Stimulated activated memory B cell treated with anti-CD40 and anti-IgM and Interleukin-4, amounts not matched to agents 10 μg/mL and 1 μg/mL and 100 μg/mL, for 72 hours (primary cell): Measurements from ENCODE around the gene GPR63.

Experiments
- ATAC-seq: fragments of 150-1000 bp; cut with Tn5 transposase; 2 replicates; pipeline ENCODE4 v1.10.0; 2021
- H3K27ac Mint-ChIP-seq: one replicate; pipeline ENCODE4 v1.8.0; 2022; ENCODE audit warnings: mild to moderate bottlenecking, mixed read lengths
- H3K27me3 Mint-ChIP-seq: one replicate; pipeline ENCODE4 v1.8.0; 2022; ENCODE audit warnings: mixed read lengths
- H3K36me3 Mint-ChIP-seq: one replicate; pipeline ENCODE4 v1.8.0; 2022; ENCODE audit warnings: mixed read lengths
- H3K4me1 Mint-ChIP-seq: one replicate; pipeline ENCODE4 v1.8.0; 2022; ENCODE audit warnings: mixed read lengths
- H3K4me3 Mint-ChIP-seq: one replicate; pipeline ENCODE4 v1.8.0; 2022; ENCODE audit warnings: mild to moderate bottlenecking, moderate library complexity, mixed read lengths
- H3K9me3 Mint-ChIP-seq: one replicate; pipeline ENCODE4 v1.8.0; 2022; ENCODE audit warnings: mixed read lengths

GPR63 gene

DNA sequence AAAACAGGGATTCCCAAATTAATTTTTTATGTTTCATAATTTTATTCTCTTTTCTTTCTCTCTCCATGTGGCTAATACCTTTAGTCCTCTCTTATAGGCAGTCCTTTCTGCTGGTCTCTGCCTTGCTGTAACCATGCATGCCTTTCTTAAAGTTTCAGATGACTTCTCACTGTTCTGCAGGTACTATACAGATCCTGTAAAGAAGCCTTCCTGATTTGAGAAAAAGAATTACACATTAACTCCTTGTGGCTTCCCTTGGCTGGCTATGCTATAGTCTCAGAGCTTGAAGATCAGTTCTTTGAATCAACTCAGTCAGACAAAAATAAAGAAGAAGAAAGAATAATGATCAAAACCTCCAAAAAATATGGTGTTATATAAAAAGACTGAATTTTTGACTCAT is 7.3 kb upstream of the GPR63 start:
- H3K27me3 Mint-ChIP-seq = peaks cover 14% of the 10 kb centered on the region
- no peak overlapping the region for H3K27ac Mint-ChIP-seq
- no peaks in the 10 kb centered on the region for H3K36me3 Mint-ChIP-seq
- no peaks in the 10 kb centered on the region for H3K4me1 Mint-ChIP-seq
- H3K9me3 Mint-ChIP-seq = peaks cover 6% of the 10 kb centered on the region
- H3K4me3 Mint-ChIP-seq = no peak overlapping the region
- no peak for ATAC-seq

DNA sequence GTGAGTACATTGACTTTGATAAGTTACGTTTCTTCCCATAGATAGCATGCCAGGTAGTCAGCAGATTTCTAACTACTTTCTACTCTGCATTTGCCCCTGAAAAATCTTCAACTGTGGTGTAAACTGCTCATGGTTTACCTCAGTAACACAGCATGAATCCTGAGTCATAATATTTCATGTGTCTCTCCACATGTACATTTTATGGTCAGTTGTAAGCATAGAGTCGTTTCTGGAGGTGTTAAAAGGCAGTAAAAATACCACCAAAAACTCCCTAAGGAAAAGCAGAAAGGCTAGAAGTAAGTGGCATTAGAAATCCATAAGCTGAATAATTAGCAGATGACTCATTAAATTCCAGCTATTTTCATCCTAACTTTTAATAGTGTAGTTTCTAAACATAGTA is 4.1 kb upstream of the GPR63 start:
- H3K4me3 Mint-ChIP-seq = no peak overlapping the region
- H3K4me1 Mint-ChIP-seq = peaks cover 19% of the 10 kb centered on the region
- H3K27me3 Mint-ChIP-seq = peaks cover 14% of the 10 kb centered on the region
- no peaks in the 10 kb centered on the region for H3K36me3 Mint-ChIP-seq
- H3K27ac Mint-ChIP-seq = no peak overlapping the region
- peaks cover 6% of the 10 kb centered on the region for H3K9me3 Mint-ChIP-seq
- ATAC-seq = no peak

DNA sequence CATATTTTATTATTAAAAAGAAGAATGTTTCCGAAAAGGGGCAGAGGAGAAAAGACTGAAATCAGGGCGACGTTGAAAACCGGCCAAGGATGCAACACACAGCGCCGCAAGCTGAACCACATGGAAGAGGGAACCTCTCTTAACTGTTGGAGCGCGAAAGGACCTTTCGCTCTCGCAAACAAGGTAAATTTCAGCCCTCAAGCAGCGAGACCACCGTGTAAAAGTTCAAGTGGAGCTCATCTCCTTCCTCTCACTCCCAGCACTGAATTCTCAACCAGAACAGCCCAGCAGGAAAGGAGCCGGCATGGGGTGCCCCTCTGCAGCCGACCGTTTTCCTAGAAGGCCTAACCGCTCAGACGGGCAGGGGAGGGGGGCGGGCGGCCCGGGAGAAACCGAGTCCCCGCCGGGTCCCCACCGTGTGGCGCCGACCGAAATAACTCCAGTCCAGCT is 621 bp downstream of the GPR63 start:
- Mint-ChIP-seq H3K27ac (peak overlapping the region; percentile 38), H3K4me1 (peaks cover 23% of the 10 kb centered on the region), H3K4me3 (peak overlapping the region; percentile 82), H3K27me3 (peaks cover 20% of the 10 kb centered on the region), H3K9me3 (no peaks in the 10 kb centered on the region), H3K36me3 (no peaks in the 10 kb centered on the region)
- peak; percentile 6 for ATAC-seq

DNA sequence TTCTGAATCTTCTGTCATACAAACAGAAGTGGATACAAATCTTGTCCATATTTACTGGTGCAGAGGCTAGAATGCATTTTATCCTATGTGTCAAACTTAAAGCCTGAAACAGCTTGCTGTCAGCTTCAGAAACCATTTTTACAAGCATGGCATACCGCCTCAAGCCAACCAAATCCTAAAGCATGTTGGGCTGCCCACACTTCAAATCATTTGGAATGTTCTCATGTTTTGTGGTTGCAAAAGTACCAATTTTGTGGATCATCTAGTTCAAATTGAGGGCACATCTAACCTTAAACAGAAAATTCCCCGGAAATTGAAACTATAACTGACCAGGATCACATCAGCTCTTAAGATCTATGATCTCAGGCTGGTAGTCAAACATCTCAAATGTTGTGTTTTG is 3.2 kb downstream of the GPR63 start:
- no peak for ATAC-seq

DNA sequence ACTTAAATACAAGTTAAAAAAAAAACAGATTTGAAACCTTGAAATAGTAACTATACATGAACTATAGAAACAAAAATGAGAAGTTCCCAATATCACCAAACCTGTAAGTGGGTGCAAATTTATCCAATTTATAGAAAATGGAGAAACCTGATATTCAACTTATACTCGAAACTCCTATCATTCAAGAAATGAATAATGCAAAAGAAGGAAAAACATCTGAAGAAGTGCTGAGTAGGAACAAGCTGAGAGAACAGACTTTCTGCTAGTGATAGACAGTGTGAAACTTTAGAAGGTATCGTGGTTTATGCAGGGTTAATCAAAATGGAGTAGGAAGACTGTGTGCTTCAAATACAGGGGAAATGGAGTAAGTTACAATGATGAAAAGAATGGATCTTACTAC is 4.5 kb downstream of the GPR63 start:
- ATAC-seq = no peak
- Mint-ChIP-seq H3K27me3 (peaks cover 31% of the 10 kb centered on the region), H3K27ac (no peak overlapping the region), H3K9me3 (no peaks in the 10 kb centered on the region), H3K4me3 (no peak overlapping the region), H3K36me3 (no peaks in the 10 kb centered on the region), H3K4me1 (peaks cover 18% of the 10 kb centered on the region)

More for the DNA sequence above, 3.2 kb downstream of the GPR63 start:
- H3K36me3 Mint-ChIP-seq = no peaks in the 10 kb centered on the region
- peaks cover 23% of the 10 kb centered on the region for H3K4me1 Mint-ChIP-seq
- H3K27ac Mint-ChIP-seq = no peak overlapping the region
- no peak overlapping the region for H3K4me3 Mint-ChIP-seq
- H3K27me3 Mint-ChIP-seq = peaks cover 28% of the 10 kb centered on the region
- no peaks in the 10 kb centered on the region for H3K9me3 Mint-ChIP-seq

DNA sequence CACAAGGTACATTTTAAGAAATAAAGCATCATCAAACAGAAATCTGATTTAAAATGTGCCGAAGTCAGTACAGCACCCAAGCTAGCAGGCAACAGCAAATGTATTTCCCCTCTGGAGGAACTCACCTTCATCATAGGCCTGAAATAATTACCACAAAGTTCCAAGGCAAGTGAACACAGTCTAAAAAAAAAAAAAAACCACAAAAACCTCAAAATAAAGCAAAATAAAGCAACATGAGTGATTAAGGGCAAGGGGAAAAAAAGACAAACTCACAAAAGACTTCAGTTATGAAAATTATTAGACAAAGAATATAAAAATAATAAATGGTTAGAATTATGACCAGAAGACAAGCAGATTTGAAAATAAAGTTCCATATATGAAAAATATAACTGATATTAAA is 10.4 kb downstream of the GPR63 start:
- Mint-ChIP-seq H3K4me3 (no peak overlapping the region), H3K4me1 (no peaks in the 10 kb centered on the region), H3K9me3 (no peaks in the 10 kb centered on the region), H3K27me3 (peaks cover 23% of the 10 kb centered on the region), H3K27ac (no peak overlapping the region), H3K36me3 (no peaks in the 10 kb centered on the region)
- no peak for ATAC-seq

DNA sequence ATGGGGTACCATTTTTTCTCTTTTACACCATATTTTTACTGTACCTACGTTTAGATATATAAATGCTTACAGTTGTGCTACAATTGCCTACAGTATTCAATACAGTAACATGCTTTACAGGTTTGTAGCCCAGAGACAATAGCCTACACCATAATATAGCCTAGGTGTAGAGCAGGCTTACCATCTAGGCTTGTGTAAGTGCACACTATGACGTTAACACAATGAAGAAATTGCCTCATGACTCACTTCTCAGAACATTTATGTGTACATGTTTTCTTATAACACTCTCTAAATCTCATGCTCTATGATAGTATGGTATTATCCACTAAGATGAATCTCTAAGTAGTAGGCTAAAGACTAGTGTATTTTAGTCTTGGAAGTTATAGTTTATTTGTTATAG is 13.5 kb downstream of the GPR63 start:
- no peak for ATAC-seq
- H3K27ac Mint-ChIP-seq = no peak overlapping the region
- no peak overlapping the region for H3K4me3 Mint-ChIP-seq
- peaks cover 28% of the 10 kb centered on the region for H3K27me3 Mint-ChIP-seq
- no peaks in the 10 kb centered on the region for H3K4me1 Mint-ChIP-seq
- H3K9me3 Mint-ChIP-seq = no peaks in the 10 kb centered on the region
- no peaks in the 10 kb centered on the region for H3K36me3 Mint-ChIP-seq

DNA sequence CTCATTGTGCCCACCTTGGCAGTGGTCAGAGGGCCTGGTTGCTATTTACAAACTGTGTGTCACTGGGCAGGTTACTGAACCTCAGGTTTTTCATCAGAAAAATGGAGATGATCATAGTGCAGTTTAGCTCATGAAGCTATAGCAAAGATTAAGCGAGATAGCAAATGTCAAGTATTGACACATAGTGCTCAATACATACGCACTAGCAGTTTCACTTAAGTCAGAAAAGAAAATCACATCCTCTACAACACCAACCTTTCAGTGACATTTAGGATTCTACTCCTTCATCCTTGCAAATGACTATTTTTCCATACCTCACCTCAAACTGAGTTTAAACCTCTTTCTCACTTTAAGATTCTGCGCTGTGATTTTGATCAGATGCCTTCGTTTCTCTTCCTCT is 16.2 kb downstream of the GPR63 start:
- H3K4me1 Mint-ChIP-seq = no peaks in the 10 kb centered on the region
- no peak overlapping the region for H3K4me3 Mint-ChIP-seq
- no peaks in the 10 kb centered on the region for H3K36me3 Mint-ChIP-seq
- peaks cover 15% of the 10 kb centered on the region for H3K27me3 Mint-ChIP-seq
- H3K9me3 Mint-ChIP-seq = no peaks in the 10 kb centered on the region
- no peak overlapping the region for H3K27ac Mint-ChIP-seq
- ATAC-seq = no peak

DNA sequence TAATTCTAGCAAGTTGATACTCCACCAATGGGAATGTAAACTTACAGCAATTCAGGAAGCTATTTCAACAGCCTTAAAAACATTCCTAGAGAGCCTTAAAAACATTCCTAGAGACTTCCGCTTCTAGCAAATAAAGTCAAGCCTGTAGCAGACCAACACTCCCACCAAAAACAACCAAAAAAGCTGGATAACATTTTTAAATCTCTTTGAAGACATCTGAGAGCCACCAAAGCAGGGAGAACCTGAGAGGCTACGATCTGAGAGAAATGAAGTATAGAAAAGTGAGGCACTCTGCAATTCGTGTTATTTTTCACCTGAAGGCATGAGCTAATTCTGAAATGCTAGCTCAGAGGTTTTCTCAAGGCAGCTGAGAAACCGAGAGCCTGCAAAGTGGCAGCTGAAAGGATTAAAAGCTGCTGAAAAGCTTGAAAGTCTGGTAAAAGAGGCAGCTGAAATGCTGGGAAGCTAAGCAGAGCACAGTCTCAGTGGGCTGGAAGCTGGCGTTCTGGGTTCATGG is 20.9 kb downstream of the GPR63 start:
- H3K36me3 Mint-ChIP-seq = no peaks in the 10 kb centered on the region
- H3K27me3 Mint-ChIP-seq = peaks cover 20% of the 10 kb centered on the region
- H3K27ac Mint-ChIP-seq = no peak overlapping the region
- no peak overlapping the region for H3K4me3 Mint-ChIP-seq
- no peak for ATAC-seq
- H3K4me1 Mint-ChIP-seq = no peaks in the 10 kb centered on the region
- H3K9me3 Mint-ChIP-seq = no peaks in the 10 kb centered on the region

DNA sequence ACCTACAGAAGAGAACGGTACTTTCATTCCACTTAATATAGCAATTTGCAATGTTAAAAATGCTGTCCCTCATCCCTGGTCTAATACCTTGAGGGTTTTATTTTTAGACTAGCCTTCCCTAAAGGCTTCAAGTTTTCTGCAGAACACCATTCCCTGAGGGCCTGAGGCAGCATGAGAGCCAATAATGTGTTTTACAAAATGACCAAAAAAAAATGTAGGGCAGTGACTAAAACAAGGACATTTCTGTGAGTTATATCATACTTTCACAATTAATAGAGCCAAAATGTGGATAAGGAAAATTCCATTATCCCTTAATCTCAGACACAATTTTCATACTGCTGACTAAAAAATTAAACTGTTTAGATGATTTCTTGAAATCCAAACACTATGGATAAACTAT is 22.7 kb downstream of the GPR63 start:
- Mint-ChIP-seq H3K27ac (no peak overlapping the region), H3K4me3 (no peak overlapping the region), H3K4me1 (no peaks in the 10 kb centered on the region), H3K27me3 (peaks cover 11% of the 10 kb centered on the region), H3K36me3 (no peaks in the 10 kb centered on the region), H3K9me3 (no peaks in the 10 kb centered on the region)
- no peak for ATAC-seq

DNA sequence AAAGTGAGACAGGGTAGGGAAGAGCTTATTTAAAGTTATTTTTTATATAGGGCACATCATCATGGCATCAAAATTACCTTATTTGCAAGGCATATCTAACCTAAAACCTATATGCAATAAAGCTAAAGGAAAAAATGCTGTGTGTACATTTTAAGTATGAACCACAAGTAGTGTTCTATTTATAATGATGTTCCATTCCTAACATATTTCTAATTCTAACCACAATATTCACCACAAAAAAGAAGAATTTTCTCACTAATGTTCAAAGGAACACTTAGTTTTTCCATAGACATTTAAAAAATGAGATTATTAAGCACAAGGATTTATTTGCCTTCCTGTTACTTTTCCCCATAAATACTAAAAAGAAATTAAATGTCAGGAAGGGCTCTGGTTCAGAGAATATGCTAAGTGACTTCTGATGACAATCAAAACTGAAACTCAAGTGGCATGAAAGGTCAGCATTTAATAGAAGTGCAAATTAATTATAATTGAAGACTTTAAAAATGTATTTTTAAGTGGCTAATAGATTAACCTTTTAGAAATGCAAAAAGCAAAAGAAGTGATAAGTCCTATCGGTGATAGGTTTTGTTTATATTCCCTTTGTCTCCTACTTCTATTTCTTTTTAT is 25.1 kb downstream of the GPR63 start:
- H3K27me3 Mint-ChIP-seq = peaks cover 23% of the 10 kb centered on the region
- ATAC-seq = no peak
- H3K36me3 Mint-ChIP-seq = no peaks in the 10 kb centered on the region
- H3K4me3 Mint-ChIP-seq = no peak overlapping the region
- H3K9me3 Mint-ChIP-seq = no peaks in the 10 kb centered on the region
- peaks cover 6% of the 10 kb centered on the region for H3K4me1 Mint-ChIP-seq
- no peak overlapping the region for H3K27ac Mint-ChIP-seq

DNA sequence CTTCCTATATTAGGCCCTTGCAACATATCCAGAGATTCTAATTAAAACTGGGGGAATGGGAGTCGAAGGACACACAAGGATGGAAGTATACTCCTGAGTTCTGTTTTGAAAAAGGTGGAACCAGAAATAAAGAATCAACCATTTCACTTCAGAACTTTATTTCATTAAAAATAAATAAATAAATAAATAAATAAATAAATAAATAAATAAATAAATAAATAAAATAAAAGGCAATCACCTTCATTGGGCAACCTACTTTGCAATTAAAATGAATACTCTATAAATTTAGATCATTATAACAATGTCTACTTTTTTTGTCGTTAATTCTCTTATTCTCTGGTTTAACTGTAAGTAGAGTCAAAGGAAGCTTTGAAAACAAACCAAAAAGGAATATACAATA is 25.6 kb downstream of the GPR63 start:
- H3K36me3 Mint-ChIP-seq = no peaks in the 10 kb centered on the region
- peaks cover 23% of the 10 kb centered on the region for H3K27me3 Mint-ChIP-seq
- H3K9me3 Mint-ChIP-seq = no peaks in the 10 kb centered on the region
- H3K27ac Mint-ChIP-seq = no peak overlapping the region
- no peak for ATAC-seq
- H3K4me1 Mint-ChIP-seq = peaks cover 6% of the 10 kb centered on the region
- H3K4me3 Mint-ChIP-seq = no peak overlapping the region

DNA sequence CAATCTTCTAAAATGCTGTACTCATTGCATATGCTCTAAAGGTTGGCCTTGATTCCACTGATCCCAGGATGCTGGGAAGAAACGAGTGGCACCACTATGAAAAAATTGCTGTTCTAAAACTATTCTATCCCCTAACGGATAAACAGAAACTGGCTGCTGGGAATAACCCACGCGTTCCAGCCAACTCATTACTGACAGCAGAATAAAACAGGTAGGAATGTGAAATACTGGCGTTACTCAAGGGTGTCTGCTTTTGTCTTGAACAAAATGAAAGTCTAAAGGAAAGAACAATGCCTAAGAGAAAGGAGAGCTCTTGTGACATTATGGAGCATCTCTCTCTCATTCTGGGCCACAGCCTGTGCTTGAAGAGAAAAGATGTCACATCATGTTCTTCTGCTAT is 26.1 kb downstream of the GPR63 start:
- peaks cover 23% of the 10 kb centered on the region for H3K27me3 Mint-ChIP-seq
- H3K4me1 Mint-ChIP-seq = peaks cover 6% of the 10 kb centered on the region
- no peaks in the 10 kb centered on the region for H3K9me3 Mint-ChIP-seq
- no peak overlapping the region for H3K4me3 Mint-ChIP-seq
- ATAC-seq = no peak
- H3K27ac Mint-ChIP-seq = no peak overlapping the region
- no peaks in the 10 kb centered on the region for H3K36me3 Mint-ChIP-seq

DNA sequence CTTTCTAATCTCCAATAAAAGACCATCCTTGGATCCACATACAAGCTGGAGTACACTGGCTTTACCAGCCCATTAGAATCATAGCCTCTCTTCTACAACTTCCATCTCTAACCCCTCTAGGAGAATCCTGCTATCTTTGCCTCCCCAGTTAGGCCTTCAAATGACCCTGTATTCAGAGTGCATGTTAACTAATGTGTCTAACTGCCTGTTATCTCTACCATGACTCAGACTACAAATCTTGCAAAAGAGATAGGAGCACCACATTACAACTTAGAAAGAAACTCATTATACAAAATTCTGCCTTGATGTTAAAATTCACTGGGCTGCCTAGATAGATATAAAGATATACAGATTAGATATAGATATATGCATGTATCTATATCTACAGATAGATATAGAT is 28.2 kb downstream of the GPR63 start:
- H3K27me3 Mint-ChIP-seq = peaks cover 12% of the 10 kb centered on the region
- no peaks in the 10 kb centered on the region for H3K9me3 Mint-ChIP-seq
- H3K4me1 Mint-ChIP-seq = peaks cover 6% of the 10 kb centered on the region
- no peak overlapping the region for H3K4me3 Mint-ChIP-seq
- ATAC-seq = no peak
- H3K36me3 Mint-ChIP-seq = no peaks in the 10 kb centered on the region
- no peak overlapping the region for H3K27ac Mint-ChIP-seq

DNA sequence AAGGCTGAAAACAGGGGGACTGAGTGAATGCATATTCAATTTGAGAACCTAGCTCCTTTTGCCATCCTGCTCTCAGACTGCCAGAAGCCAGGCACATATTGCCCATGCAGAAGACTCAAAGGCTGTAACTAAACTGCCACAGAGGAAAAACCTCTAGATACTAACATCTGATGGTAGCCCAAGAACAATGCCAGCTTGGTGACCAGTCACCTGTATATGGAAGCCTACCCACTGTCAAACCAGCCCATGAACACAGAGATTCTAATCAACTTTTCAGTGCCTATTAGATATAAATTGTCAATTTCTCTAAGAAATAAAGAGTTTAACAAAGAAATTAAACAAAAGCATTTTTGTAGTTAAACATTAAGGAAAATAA is 34.2 kb downstream of the GPR63 start:
- no peak for ATAC-seq
- H3K4me1 Mint-ChIP-seq = no peaks in the 10 kb centered on the region
- H3K27me3 Mint-ChIP-seq = no peaks in the 10 kb centered on the region
- H3K9me3 Mint-ChIP-seq = no peaks in the 10 kb centered on the region
- no peak overlapping the region for H3K4me3 Mint-ChIP-seq
- H3K36me3 Mint-ChIP-seq = no peaks in the 10 kb centered on the region
- no peak overlapping the region for H3K27ac Mint-ChIP-seq

DNA sequence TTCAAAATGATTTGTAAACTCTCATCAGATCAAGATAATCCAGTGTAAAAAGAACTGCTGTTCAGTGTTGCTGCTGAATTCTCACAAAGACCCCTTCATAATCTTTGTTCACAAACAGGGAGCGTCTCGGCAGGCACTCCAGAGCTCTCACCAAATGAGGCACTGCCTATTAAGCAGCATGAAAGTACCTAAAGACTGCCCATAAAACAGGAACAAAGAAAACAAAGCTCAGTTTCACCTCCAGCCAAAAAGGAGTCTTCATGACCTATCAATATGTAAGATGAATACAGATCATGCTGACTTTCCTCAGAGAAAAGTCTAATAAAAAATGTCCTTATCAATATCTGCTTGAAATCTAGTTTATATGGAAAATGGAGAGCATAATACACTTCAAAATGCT is 41.8 kb downstream of the GPR63 start:
- Mint-ChIP-seq H3K27ac (peak overlapping the region; percentile 62), H3K27me3 (no peaks in the 10 kb centered on the region), H3K4me3 (peak overlapping the region; percentile 47), H3K4me1 (peaks cover 9% of the 10 kb centered on the region), H3K36me3 (no peaks in the 10 kb centered on the region), H3K9me3 (no peaks in the 10 kb centered on the region)
- peak; percentile 85 for ATAC-seq
